ENCODE measurements around the gene MAPRE2.
A peak's percentile ranks its signal among the peaks of the same experiment; 100 is the strongest.

MAPRE2 gene

DNA sequence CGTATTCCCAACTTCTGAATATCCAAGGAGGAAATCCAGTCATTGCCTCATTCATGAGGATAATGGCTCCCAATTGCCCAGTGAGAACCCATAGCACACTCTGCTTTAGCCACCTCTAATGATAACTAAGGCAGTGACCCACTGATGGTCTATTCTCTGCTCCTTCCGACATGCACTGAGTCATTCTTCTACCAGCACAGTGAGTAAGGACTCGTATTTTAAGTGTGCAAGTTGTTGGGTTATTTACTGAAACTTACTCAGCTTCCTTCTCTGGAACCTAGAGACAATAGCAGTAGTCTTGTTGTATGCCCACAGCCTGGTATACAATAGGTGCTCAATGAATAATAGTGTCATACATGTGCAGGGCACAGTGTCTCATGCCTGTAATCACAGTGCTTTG lies 118.6 kb downstream of the MAPRE2 start:
- 100% methylated on average over 1 of the region's 3 CpGs for WGBS (ENCODE audit: insufficient coverage)
- Histone ChIP-seq H3K27me3 (replicated peaks in 2 of 5; ENCODE audit: control insufficient read depth in 4 of 5, insufficient read depth in 5 of 5, low read length in 4 of 5) (no peaks in the 10 kb centered on the region), H3K9me3 (ENCODE audit: control extremely low read depth in 1 of 5, control insufficient read depth in 4 of 5, insufficient read depth in 2 of 5, low read depth in 1 of 5, low read length in 4 of 5) (no peaks in the 10 kb centered on the region), H3K4me3 (ENCODE audit: control insufficient read depth in 1 of 7, extremely low read depth in 1 of 7, insufficient read depth in 4 of 7, low read depth in 2 of 7, low read length in 6 of 7) (no peak overlapping the region), H3K36me3 (ENCODE audit: control insufficient read depth in 4 of 4, insufficient read depth in 4 of 4, low read length in 3 of 4) (no peaks in the 10 kb centered on the region), H3K4me1 (ENCODE audit: control extremely low read depth in 1 of 4, control insufficient read depth in 4 of 4, insufficient read depth in 4 of 4, low read length in 3 of 4) (peaks cover 5 to 26% (median 19%) of the 10 kb centered on the region in 4 experiments), H3K27ac (ENCODE audit: insufficient read depth in 1 of 2, low read depth in 1 of 2, low read length in 2 of 2, poor library complexity in 1 of 2, severe bottlenecking in 2 of 2) (no peak overlapping the region)
- CTCF ChIA-PET = interaction anchor here (0.5 to 1.4 kb wide), 7 partner anchors 9 to 38 kb away, joined by 3 to 6 read pairs (median 3); no protein-coding TSS in a partner anchor
- POLR2A ChIA-PET = no interaction called here
- DNase-seq = peak in 1 of 3 donors; percentile 17

GRCh38 chr18:35161485-35161884 lies 120.3 kb downstream of the MAPRE2 start:
- POLR2A ChIA-PET = no interaction called here
- no peaks in the 10 kb centered on the region for H3K9me3 ChIP-seq (ENCODE audit: control extremely low read depth in 1 of 5, control insufficient read depth in 4 of 5, insufficient read depth in 2 of 5, low read depth in 1 of 5, low read length in 4 of 5)

GRCh38 chr18:35161934-35162333 lies 120.7 kb downstream of the MAPRE2 start:
- CTCF ChIA-PET = no interaction called here
- no peaks in the 10 kb centered on the region for H3K9me3 ChIP-seq (ENCODE audit: control extremely low read depth in 1 of 5, control insufficient read depth in 4 of 5, insufficient read depth in 2 of 5, low read depth in 1 of 5, low read length in 4 of 5)
- POLR2A ChIA-PET = no interaction called here
- no peaks in the 10 kb centered on the region for H3K27me3 ChIP-seq (replicated peaks in 2 of 5; ENCODE audit: control insufficient read depth in 4 of 5, insufficient read depth in 5 of 5, low read length in 4 of 5)
- H3K36me3 ChIP-seq (ENCODE audit: control insufficient read depth in 4 of 4, insufficient read depth in 4 of 4, low read length in 3 of 4) = no peaks in the 10 kb centered on the region
- H3K27ac ChIP-seq (ENCODE audit: insufficient read depth in 1 of 2, low read depth in 1 of 2, low read length in 2 of 2, poor library complexity in 1 of 2, severe bottlenecking in 2 of 2) = no peak overlapping the region
- 90% methylated on average over 3 of the region's 3 CpGs for WGBS (ENCODE audit: insufficient coverage)
- H3K4me1 ChIP-seq (ENCODE audit: control extremely low read depth in 1 of 4, control insufficient read depth in 4 of 4, insufficient read depth in 4 of 4, low read length in 3 of 4) = peaks cover 5 to 17% (median 12%) of the 10 kb centered on the region in 4 experiments
- H3K4me3 ChIP-seq (ENCODE audit: control insufficient read depth in 1 of 7, extremely low read depth in 1 of 7, insufficient read depth in 4 of 7, low read depth in 2 of 7, low read length in 6 of 7) = no peak overlapping the region
- no peak for DNase-seq

More at GRCh38 chr18:35161485-35161884, 120.3 kb downstream of the MAPRE2 start:
- Histone ChIP-seq H3K27me3 (replicated peaks in 2 of 5; ENCODE audit: control insufficient read depth in 4 of 5, insufficient read depth in 5 of 5, low read length in 4 of 5) (no peaks in the 10 kb centered on the region), H3K4me3 (ENCODE audit: control insufficient read depth in 1 of 7, extremely low read depth in 1 of 7, insufficient read depth in 4 of 7, low read depth in 2 of 7, low read length in 6 of 7) (no peak overlapping the region), H3K36me3 (ENCODE audit: control insufficient read depth in 4 of 4, insufficient read depth in 4 of 4, low read length in 3 of 4) (no peaks in the 10 kb centered on the region), H3K27ac (ENCODE audit: insufficient read depth in 1 of 2, low read depth in 1 of 2, low read length in 2 of 2, poor library complexity in 1 of 2, severe bottlenecking in 2 of 2) (no peak overlapping the region), H3K4me1 (ENCODE audit: control extremely low read depth in 1 of 4, control insufficient read depth in 4 of 4, insufficient read depth in 4 of 4, low read length in 3 of 4) (peaks cover 5 to 17% (median 12%) of the 10 kb centered on the region in 4 experiments)
- DNase-seq = no peak
- CTCF ChIA-PET = no interaction called here
- 100% methylated on average over 1 of the region's 2 CpGs for WGBS (ENCODE audit: insufficient coverage)

- H3K4me1 ChIP-seq (ENCODE audit: control extremely low read depth in 1 of 4, control insufficient read depth in 4 of 4, insufficient read depth in 4 of 4, low read length in 3 of 4) = peaks cover 5 to 17% (median 11%) of the 10 kb centered on the region in 4 experiments
- H3K27me3 ChIP-seq (replicated peaks in 2 of 5; ENCODE audit: control insufficient read depth in 4 of 5, insufficient read depth in 5 of 5, low read length in 4 of 5) = no peaks in the 10 kb centered on the region
- H3K27ac ChIP-seq (ENCODE audit: insufficient read depth in 1 of 2, low read depth in 1 of 2, low read length in 2 of 2, poor library complexity in 1 of 2, severe bottlenecking in 2 of 2) = no peak overlapping the region
- POLR2A ChIA-PET = no interaction called here
- no peak for DNase-seq
- H3K4me3 ChIP-seq (ENCODE audit: control insufficient read depth in 1 of 7, extremely low read depth in 1 of 7, insufficient read depth in 4 of 7, low read depth in 2 of 7, low read length in 6 of 7) = no peak overlapping the region
- H3K36me3 ChIP-seq (ENCODE audit: control insufficient read depth in 4 of 4, insufficient read depth in 4 of 4, low read length in 3 of 4) = no peaks in the 10 kb centered on the region
- no peaks in the 10 kb centered on the region for H3K9me3 ChIP-seq (ENCODE audit: control extremely low read depth in 1 of 5, control insufficient read depth in 4 of 5, insufficient read depth in 2 of 5, low read depth in 1 of 5, low read length in 4 of 5)
- CTCF ChIA-PET = interaction anchor here (1.1 to 2.2 kb wide), 2 partner anchors 8 to 19 kb away, joined by 3 to 5 read pairs; no protein-coding TSS in a partner anchor
These were observed 121.9 kb downstream of the MAPRE2 start for GRCh38 chr18:35163014-35163539.

DNA sequence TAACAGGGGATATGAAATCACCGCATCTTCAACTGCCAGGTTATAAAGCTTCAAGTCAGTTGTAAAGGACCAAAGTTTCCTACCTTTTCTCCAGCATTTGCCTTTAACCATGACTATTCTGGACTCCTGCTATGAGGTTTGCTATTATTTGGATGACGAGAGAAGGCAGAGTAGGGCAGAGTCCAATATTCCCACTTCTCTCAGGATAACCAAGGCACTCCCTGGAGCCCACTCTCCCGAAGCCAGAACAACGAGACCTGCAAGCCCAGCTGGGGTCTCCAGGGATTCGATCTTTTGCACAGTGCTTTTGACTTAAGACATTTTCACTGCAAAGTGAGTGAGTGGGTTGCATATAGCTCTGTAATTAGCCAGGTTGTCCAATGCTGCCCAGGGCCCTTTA lies 122.5 kb downstream of the MAPRE2 start:
- Histone ChIP-seq H3K36me3 (ENCODE audit: control insufficient read depth in 4 of 4, insufficient read depth in 4 of 4, low read length in 3 of 4) (no peaks in the 10 kb centered on the region), H3K9me3 (ENCODE audit: control extremely low read depth in 1 of 5, control insufficient read depth in 4 of 5, insufficient read depth in 2 of 5, low read depth in 1 of 5, low read length in 4 of 5) (no peaks in the 10 kb centered on the region), H3K27me3 (replicated peaks in 2 of 5; ENCODE audit: control insufficient read depth in 4 of 5, insufficient read depth in 5 of 5, low read length in 4 of 5) (no peaks in the 10 kb centered on the region), H3K27ac (ENCODE audit: insufficient read depth in 1 of 2, low read depth in 1 of 2, low read length in 2 of 2, poor library complexity in 1 of 2, severe bottlenecking in 2 of 2) (no peak overlapping the region), H3K4me3 (ENCODE audit: control insufficient read depth in 1 of 7, extremely low read depth in 1 of 7, insufficient read depth in 4 of 7, low read depth in 2 of 7, low read length in 6 of 7) (no peak overlapping the region), H3K4me1 (ENCODE audit: control extremely low read depth in 1 of 4, control insufficient read depth in 4 of 4, insufficient read depth in 4 of 4, low read length in 3 of 4) (peaks cover 2 to 10% (median 8%) of the 10 kb centered on the region in 4 experiments)
- 97% methylated on average over 4 of the region's 5 CpGs for WGBS (ENCODE audit: insufficient coverage)
- ChIA-PET POLR2A (no interaction called here), CTCF (interaction anchor here (1.1 to 2.2 kb wide), 3 partner anchors 10 to 36 kb away, joined by 3 to 5 read pairs (median 5); no protein-coding TSS in a partner anchor)
- no peak for DNase-seq

GRCh38 chr18:35164133-35164532 lies 122.9 kb downstream of the MAPRE2 start:
- no peak overlapping the region for H3K27ac ChIP-seq (ENCODE audit: insufficient read depth in 1 of 2, low read depth in 1 of 2, low read length in 2 of 2, poor library complexity in 1 of 2, severe bottlenecking in 2 of 2)
- no peaks in the 10 kb centered on the region for H3K36me3 ChIP-seq (ENCODE audit: control insufficient read depth in 4 of 4, insufficient read depth in 4 of 4, low read length in 3 of 4)
- H3K4me3 ChIP-seq (ENCODE audit: control insufficient read depth in 1 of 7, extremely low read depth in 1 of 7, insufficient read depth in 4 of 7, low read depth in 2 of 7, low read length in 6 of 7) = no peak overlapping the region
- no peaks in the 10 kb centered on the region for H3K27me3 ChIP-seq (replicated peaks in 2 of 5; ENCODE audit: control insufficient read depth in 4 of 5, insufficient read depth in 5 of 5, low read length in 4 of 5)
- ChIA-PET POLR2A (no interaction called here), CTCF (interaction anchor here (1.1 to 2.2 kb wide), 3 partner anchors 11 to 37 kb away, joined by 3 to 5 read pairs (median 5); no protein-coding TSS in a partner anchor)
- peaks cover 0 to 6% (median 4%) of the 10 kb centered on the region in 4 experiments for H3K4me1 ChIP-seq (ENCODE audit: control extremely low read depth in 1 of 4, control insufficient read depth in 4 of 4, insufficient read depth in 4 of 4, low read length in 3 of 4)
- WGBS (ENCODE audit: insufficient coverage) = 87% methylated on average over 4 of the region's 6 CpGs
- H3K9me3 ChIP-seq (ENCODE audit: control extremely low read depth in 1 of 5, control insufficient read depth in 4 of 5, insufficient read depth in 2 of 5, low read depth in 1 of 5, low read length in 4 of 5) = no peaks in the 10 kb centered on the region
- no peak for DNase-seq

DNA sequence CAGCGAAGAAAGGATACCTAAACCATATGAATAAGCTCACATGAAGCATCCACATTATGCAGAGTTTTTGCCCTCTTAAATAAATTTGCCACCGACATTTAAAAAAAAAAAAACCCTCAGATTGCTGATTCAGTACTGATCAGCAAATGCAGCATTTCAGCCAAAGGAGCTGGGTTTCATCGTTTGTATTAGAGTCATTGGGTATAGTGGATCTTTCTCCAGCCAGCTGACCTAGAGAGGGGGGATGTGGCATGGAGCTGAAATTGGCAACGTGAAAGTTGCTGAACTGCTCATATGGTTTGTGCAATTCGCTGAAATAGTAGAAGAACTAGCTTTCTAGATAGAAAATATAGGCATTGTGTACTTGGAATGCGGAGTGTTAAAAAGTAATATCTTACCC lies 126.1 kb downstream of the MAPRE2 start:
- WGBS (ENCODE audit: insufficient coverage) = 94% methylated on average over 2 of the region's 6 CpGs
- POLR2A ChIA-PET = no interaction called here
- Histone ChIP-seq H3K36me3 (ENCODE audit: control insufficient read depth in 4 of 4, insufficient read depth in 4 of 4, low read length in 3 of 4) (no peaks in the 10 kb centered on the region), H3K4me1 (ENCODE audit: control extremely low read depth in 1 of 4, control insufficient read depth in 4 of 4, insufficient read depth in 4 of 4, low read length in 3 of 4) (peaks cover 0 to 10% (median under 1%) of the 10 kb centered on the region in 4 experiments), H3K27ac (ENCODE audit: insufficient read depth in 1 of 2, low read depth in 1 of 2, low read length in 2 of 2, poor library complexity in 1 of 2, severe bottlenecking in 2 of 2) (no peak overlapping the region), H3K9me3 (ENCODE audit: control extremely low read depth in 1 of 5, control insufficient read depth in 4 of 5, insufficient read depth in 2 of 5, low read depth in 1 of 5, low read length in 4 of 5) (no peaks in the 10 kb centered on the region), H3K27me3 (replicated peaks in 2 of 5; ENCODE audit: control insufficient read depth in 4 of 5, insufficient read depth in 5 of 5, low read length in 4 of 5) (no peaks in the 10 kb centered on the region), H3K4me3 (ENCODE audit: control insufficient read depth in 1 of 7, extremely low read depth in 1 of 7, insufficient read depth in 4 of 7, low read depth in 2 of 7, low read length in 6 of 7) (no peak overlapping the region)
- DNase-seq = no peak
- CTCF ChIA-PET = interaction anchor here (1.1 to 1.4 kb wide), 2 partner anchors 13 to 63 kb away, joined by 3 read pairs; no protein-coding TSS in a partner anchor

Measured in common myeloid progenitor, CD34-positive (primary cell).